Uterus (tissue), 2 donors: ENCODE data around the gene ZFPL1.
"Not testable (repeated sequence)": the region's sequence is repeated elsewhere in the genome, so short reads cannot be mapped to it uniquely, and the experiment has no call there.

ENCODE experiments used
- CTCF ChIP-seq, 4 experiments: fragments of 200-600 bp in 2 of 4; fragments of 450-650 bp in 2 of 4; sonication (generic) in 2 of 4; IDR thresholded peaks; one replicate each; pipeline ENCODE4 v1.5.1; 2016 to 2019; ENCODE audit warnings: antibody characterized with exemption in 4 of 4, mild to moderate bottlenecking in 2 of 4, moderate library complexity in 1 of 4
- POLR2A ChIP-seq, 2 donors: fragments of 450-650 bp; IDR thresholded peaks; one replicate each; pipeline ENCODE4 v1.6.1; 2016; ENCODE audit warnings: antibody characterized with exemption in 2 of 2, mild to moderate bottlenecking in 1 of 2, moderate library complexity in 1 of 2

- not testable (repeated sequence) for TF ChIP-seq CTCF, POLR2A (IDR thresholded peaks at IDR 0.05)
Observed at GRCh38 chr11:65118891-65119669, 35.1 kb downstream of the ZFPL1 start.
